ENCODE data around the gene NKD2.

NKD2 gene

DNA sequence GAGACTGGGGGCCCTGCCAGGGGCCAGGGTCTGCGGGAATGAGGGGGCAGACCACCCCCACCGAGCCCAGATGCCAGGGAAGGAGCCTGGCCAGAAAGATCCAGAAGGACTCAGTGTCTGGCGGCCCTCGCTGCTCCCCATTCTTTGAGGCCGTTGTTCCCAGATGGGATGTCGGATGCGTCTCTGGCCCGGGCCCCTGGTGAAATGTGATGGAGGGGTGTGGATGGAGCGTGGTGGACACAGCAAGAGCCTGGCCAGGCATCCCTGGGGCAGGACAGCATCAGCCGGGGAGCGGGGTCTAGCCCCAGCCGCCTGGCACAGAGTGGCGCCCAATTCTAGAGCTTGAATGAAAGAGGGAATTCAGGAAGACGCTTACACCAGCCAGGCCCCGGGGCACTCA, 46.2 kb upstream of the NKD2 start:
- no peak for DNase-seq (ENCODE audit: low read depth)
- TF ChIP-seq CTCF (IDR thresholded peaks at IDR 0.05; ENCODE audit: insufficient read depth, low read depth, low read length, missing control alignments), result no peak
- no peak overlapping the region for H3K4me3 ChIP-seq (ENCODE audit: low read length)

- no peak for DNase-seq (ENCODE audit: low read depth)
- H3K4me3 ChIP-seq (ENCODE audit: low read length), result no peak overlapping the region
- no peak for TF ChIP-seq CTCF (IDR thresholded peaks at IDR 0.05; ENCODE audit: insufficient read depth, low read depth, low read length, missing control alignments)
Measured at GRCh38 chr5:962801-963200, 45.8 kb upstream of the NKD2 start.

DNA sequence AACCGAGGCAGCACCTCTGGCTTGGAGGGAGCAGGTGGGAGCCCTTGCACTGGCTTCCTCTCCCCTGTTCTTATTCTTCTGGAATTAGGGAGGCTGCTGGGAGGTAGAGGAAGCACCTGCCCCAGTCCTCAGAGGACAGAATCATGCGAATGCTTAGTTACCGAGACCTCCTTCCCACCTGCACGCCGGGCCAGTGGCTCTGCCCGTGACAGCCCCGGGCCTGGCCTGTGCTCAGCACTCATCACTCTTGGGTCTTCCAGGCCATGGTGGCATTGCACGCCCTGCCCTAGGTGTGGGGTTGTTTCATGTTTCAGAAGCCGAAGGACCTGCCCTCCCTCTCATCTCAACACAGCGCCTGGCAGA, 45.3 kb upstream of the NKD2 start:
- no peak for DNase-seq (ENCODE audit: low read depth)
- no peak for TF ChIP-seq CTCF (IDR thresholded peaks at IDR 0.05; ENCODE audit: insufficient read depth, low read depth, low read length, missing control alignments)
- no peak overlapping the region for H3K4me3 ChIP-seq (ENCODE audit: low read length)

DNA sequence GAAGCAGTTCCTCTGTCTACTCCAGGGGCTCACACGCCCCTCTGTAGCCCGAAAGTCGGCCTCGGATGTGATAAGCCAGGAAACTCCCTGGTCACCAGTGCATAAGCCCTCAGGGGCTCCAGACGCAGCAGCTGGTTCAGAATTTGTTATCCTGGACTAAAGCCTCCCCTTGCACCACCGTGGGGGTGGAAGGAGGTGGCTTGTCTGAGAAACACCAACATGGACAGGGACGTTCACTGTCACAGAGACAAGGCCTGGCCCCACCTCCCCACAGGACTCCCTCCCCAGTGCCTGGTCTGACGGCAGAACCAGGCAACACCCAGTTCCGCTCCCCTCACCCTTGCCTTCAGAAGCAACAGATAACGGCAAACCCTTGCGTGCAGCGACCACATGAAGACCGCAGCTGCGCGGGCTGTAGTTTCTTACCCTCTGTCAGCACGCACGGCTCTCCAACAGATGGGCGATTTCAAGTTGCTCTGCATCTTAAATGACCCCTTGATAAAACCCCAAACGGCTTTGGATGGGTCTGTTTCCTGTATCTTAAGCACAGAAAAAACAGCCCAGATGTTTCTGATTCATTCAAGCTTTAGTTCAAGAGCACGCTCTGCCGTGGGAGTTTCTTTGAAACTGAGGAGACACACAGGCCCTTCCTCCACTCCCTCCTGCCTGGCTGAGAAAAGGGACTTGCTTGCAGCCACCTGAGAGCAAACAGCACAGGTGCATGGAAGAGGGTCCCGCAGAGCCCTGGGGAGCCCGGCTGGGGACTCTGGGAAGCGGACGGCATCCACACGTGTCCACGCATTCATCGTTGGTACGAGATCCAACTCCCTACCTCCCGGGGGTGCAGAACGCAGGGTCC, 44.7 kb upstream of the NKD2 start:
- no peak for TF ChIP-seq CTCF (IDR thresholded peaks at IDR 0.05; ENCODE audit: insufficient read depth, low read depth, low read length, missing control alignments)
- H3K4me3 ChIP-seq (ENCODE audit: low read length), result no peak overlapping the region
- no peak for DNase-seq (ENCODE audit: low read depth)

- H3K4me3 ChIP-seq (ENCODE audit: low read length), result no peak overlapping the region
- DNase-seq (ENCODE audit: low read depth), result no peak
- no peak for TF ChIP-seq CTCF (IDR thresholded peaks at IDR 0.05; ENCODE audit: insufficient read depth, low read depth, low read length, missing control alignments)
Measured at GRCh38 chr5:964821-965220, 43.8 kb upstream of the NKD2 start.

DNA sequence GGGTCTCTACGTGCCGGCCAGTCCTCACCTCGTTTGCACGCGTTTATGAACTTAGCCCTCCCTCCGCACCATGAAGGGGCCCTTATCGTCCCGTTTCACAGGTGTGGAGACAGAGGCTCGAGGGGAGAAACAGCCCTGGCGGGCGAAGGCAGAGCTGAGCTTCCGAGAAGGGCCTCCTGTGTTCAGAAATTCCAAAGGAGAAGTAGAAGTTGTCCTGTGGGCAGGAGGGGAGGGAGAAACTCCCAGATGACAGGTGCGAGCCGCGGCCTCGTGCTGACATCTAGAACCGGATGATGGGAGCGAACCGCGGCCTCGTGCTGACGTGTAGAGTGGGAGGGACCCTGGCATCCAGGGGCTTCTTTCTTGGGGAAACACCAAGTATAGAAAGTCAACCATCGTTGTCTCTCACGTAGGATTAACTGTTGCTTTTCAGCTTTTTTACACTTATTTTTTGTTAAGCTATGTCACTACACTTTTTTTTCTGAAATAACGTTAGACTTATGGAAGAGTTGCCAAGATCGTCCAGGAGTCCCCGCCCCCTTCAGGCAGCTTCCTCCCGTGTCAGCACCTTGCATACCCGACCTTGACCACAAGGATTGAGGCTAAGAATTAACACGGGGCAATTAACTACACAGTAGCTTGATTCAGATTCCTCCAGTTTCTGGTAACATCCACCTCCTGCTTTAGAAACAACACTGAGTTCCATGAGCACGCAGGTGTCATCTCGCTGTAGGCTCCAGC, 42.8 kb upstream of the NKD2 start:
- DNase-seq (ENCODE audit: low read depth), result no peak
- no peak overlapping the region for H3K4me3 ChIP-seq (ENCODE audit: low read length)
- no peak for TF ChIP-seq CTCF (IDR thresholded peaks at IDR 0.05; ENCODE audit: insufficient read depth, low read depth, low read length, missing control alignments)

Data from epithelial cell of esophagus (primary cell).